CD14-positive monocyte (primary cell): ENCODE results near the gene BCDIN3D. TPM values are rescaled to one million over a fixed set of nuclear protein-coding genes. Genes with fewer than 3 reads are reported as not detected.

Source experiments
- DNase-seq, 3 donors: peaks; one replicate each; pipeline ENCODE4 v3.0.0-alpha.2; 2011 to 2022
- H2AFZ ChIP-seq: 2 replicates; pipeline ENCODE4 v1.6.0; 2012; ENCODE audit warnings: mild to moderate bottlenecking, low read depth, low read length, inconsistent platforms; ENCODE audit not compliant: insufficient read depth, poor library complexity, severe bottlenecking
- H3K27ac ChIP-seq, 2 donors: 1 replicate in 1 of 2; 2 replicates in 1 of 2; pipeline ENCODE4 v1.5.1; 2012 to 2013; ENCODE audit warnings: low read length in 2 of 2, control low read depth in 1 of 2, inconsistent platforms in 1 of 2, low read depth in 1 of 2, mild to moderate bottlenecking in 1 of 2
- H3K27me3 ChIP-seq, 2 donors: one replicate each; pipeline versions ENCODE4 v1.6.0 to v1.6.1; 2011 to 2013; ENCODE audit warnings: low read length in 2 of 2; ENCODE audit not compliant: control insufficient read depth in 2 of 2, insufficient read depth in 2 of 2
- H3K36me3 ChIP-seq, 2 donors: replicated peaks in 1 of 2; 1 replicate in 1 of 2; 2 replicates in 1 of 2; pipeline versions ENCODE4 v1.5.1 to v1.6.1; 2012 to 2013; ENCODE audit warnings: low read length in 2 of 2, control low read depth in 1 of 2, inconsistent platforms in 1 of 2, mild to moderate bottlenecking in 1 of 2; ENCODE audit not compliant: insufficient read depth in 2 of 2, control insufficient read depth in 1 of 2
- H3K4me1 ChIP-seq, 2 donors: 1 replicate in 1 of 2; 2 replicates in 1 of 2; pipeline versions ENCODE4 v1.5.1 to v1.6.1; 2012 to 2013; ENCODE audit warnings: low read length in 2 of 2, control low read depth in 1 of 2, inconsistent platforms in 1 of 2, mild to moderate bottlenecking in 1 of 2, moderate library complexity in 1 of 2; ENCODE audit not compliant: insufficient read depth in 2 of 2, control insufficient read depth in 1 of 2
- H3K4me2 ChIP-seq: replicated peaks from 2 replicates; pipeline ENCODE3; 2012; ENCODE audit warnings: low read length, moderate library complexity, mild to moderate bottlenecking; ENCODE audit not compliant: poor library complexity, severe bottlenecking; ENCODE audit errors: extremely low read depth
- H3K4me3 ChIP-seq, 3 experiments: fragments of 200-600 bp in 1 of 3; sonication (generic) in 1 of 3; replicated peaks in 1 of 3; 1 replicate in 2 of 3; 2 replicates in 1 of 3; pipeline ENCODE4 v1.5.1; 2011 to 2013; ENCODE audit warnings: low read length in 3 of 3, mild to moderate bottlenecking in 3 of 3, control low read depth in 2 of 3, low read depth in 2 of 3, inconsistent platforms in 1 of 3, moderate library complexity in 1 of 3
- H3K79me2 ChIP-seq: 2 replicates; pipeline ENCODE4 v1.6.0; 2012; ENCODE audit warnings: mild to moderate bottlenecking, control low read depth, inconsistent platforms, low read length, moderate library complexity; ENCODE audit not compliant: insufficient read depth
- H3K9ac ChIP-seq: 2 replicates; pipeline ENCODE4 v1.6.0; 2017; ENCODE audit warnings: low read length, mild to moderate bottlenecking; ENCODE audit not compliant: insufficient read depth, poor library complexity, severe bottlenecking
- H3K9me3 ChIP-seq, 2 donors: replicated peaks in 1 of 2; 1 replicate in 1 of 2; 2 replicates in 1 of 2; pipeline versions ENCODE4 v1.5.1 to v1.6.1; 2012 to 2013; ENCODE audit warnings: low read length in 2 of 2, control low read depth in 1 of 2; ENCODE audit not compliant: control insufficient read depth in 1 of 2, insufficient read depth in 1 of 2
- H4K20me1 ChIP-seq: 2 replicates; pipeline ENCODE4 v1.6.0; 2012; ENCODE audit warnings: mild to moderate bottlenecking, low read length, control low read depth, moderate library complexity; ENCODE audit not compliant: insufficient read depth
- H3K27ac Mint-ChIP-seq, 7 donors: one replicate each; pipeline ENCODE4 v1.8.0; 2020; ENCODE audit warnings: mild to moderate bottlenecking in 7 of 7, mixed read lengths in 7 of 7, moderate library complexity in 6 of 7, inconsistent platforms in 2 of 7
- H3K27me3 Mint-ChIP-seq, 3 donors: one replicate each; pipeline ENCODE4 v1.8.0; 2021 to 2022; ENCODE audit warnings: low read depth in 3 of 3, mild to moderate bottlenecking in 3 of 3, mixed read lengths in 3 of 3, moderate library complexity in 3 of 3, inconsistent platforms in 1 of 3
- H3K36me3 Mint-ChIP-seq, 2 donors: one replicate each; pipeline ENCODE4 v1.8.0; 2020; ENCODE audit warnings: mixed read lengths in 2 of 2, inconsistent platforms in 1 of 2, mild to moderate bottlenecking in 1 of 2
- H3K4me1 Mint-ChIP-seq: one replicate; pipeline ENCODE4 v1.8.0; 2020; ENCODE audit warnings: mild to moderate bottlenecking, mixed read lengths
- H3K4me3 Mint-ChIP-seq, 2 donors: one replicate each; pipeline ENCODE4 v1.8.0; 2020; ENCODE audit warnings: mild to moderate bottlenecking in 2 of 2, mixed read lengths in 2 of 2, moderate library complexity in 1 of 2
- H3K9me3 Mint-ChIP-seq, 7 donors: one replicate each; pipeline ENCODE4 v1.8.0; 2020 to 2022; ENCODE audit warnings: mixed read lengths in 7 of 7, mild to moderate bottlenecking in 6 of 7, moderate library complexity in 6 of 7, inconsistent platforms in 2 of 7
- CTCF ChIP-seq: fragments of 200-600 bp; IDR thresholded peaks from one replicate; pipeline ENCODE4 v1.8.0; 2022; ENCODE audit warnings: antibody characterized with exemption, mild to moderate bottlenecking
- WGBS: methylation state at CpG from one replicate; pipeline ENCODE4 v1.1.5; 2013; ENCODE audit warnings: missing lambda C conversion rate; ENCODE audit not compliant: insufficient coverage; 5-methylcytosine and 5-hydroxymethylcytosine counted together
- intact Hi-C, 2 donors: fragments of 100-400 bp; cut with micrococcal nuclease; formaldehyde crosslinking; loops; one replicate each; pipeline versions ENCODE4 v1.15.0 to v1.15.1; 2023
- polyA plus RNA-seq, 3 donors: library from polyadenylated mRNA; depleted of rRNA in 1 of 3; unstranded in 2 of 3; stranded (reverse) in 1 of 3; fragments of 300-500 nt in 2 of 3; fragments of >200 nt in 1 of 3; fragmentation: Illumina TruSeq in 2 of 3; gene quantifications; 1 replicate in 2 of 3; 2 replicates in 1 of 3; pipeline ENCODE4 v1.2.3, GENCODE V29; 2012 to 2021

BCDIN3D gene
- polyA plus RNA-seq, 3 donors = 0.71 to 1.2 (median 1.0) TPM

DNA sequence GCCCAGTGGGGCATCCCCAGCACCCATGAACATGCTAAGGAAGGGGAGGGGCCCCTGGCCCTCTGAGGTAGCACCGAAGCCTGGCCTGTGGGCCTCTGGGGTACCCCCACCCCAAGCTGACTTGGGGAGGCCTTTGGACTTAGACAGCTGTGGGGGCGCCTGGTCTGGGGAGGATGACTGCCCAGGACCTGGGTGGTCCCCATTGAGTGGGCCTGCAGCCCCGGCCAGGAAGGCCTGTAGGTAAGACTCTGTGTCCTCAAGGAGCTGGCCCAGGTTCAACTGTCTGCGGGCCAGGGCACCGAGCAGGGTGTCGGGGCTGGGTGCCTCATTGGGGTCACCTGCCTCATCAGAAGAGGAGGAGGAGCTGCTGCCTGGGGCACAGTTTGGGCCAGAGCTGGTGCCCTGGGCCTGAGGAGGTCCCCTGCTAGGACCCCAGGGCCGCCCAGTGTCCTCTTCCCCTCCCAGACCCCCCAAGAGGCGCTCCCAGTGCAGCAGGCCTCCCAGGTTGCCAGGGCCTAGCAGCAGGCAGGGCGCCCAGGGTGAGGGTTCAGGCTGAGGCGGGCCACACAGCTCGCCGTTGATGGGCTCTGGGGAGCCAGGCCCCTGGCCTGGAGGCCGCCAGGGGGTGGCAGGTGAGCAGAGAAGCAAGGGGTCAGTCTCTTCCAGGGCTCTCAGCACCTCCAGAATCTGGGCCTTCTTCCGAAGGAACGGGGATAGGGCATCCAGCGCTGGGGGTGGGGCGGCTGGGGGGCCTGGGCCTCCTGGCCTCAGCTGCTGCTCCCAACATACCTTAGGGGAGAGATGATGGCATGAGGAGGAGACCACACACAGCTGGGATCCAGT lies 46.1 kb downstream of the BCDIN3D start:
- Mint-ChIP-seq H3K9me3 (no peaks in the 10 kb centered on the region), H3K36me3 (peaks cover 59 to 86% of the 10 kb centered on the region in 2 donors), H3K27me3 (no peaks in the 10 kb centered on the region), H3K4me1 (peaks cover 17% of the 10 kb centered on the region), H3K4me3 (peak overlapping the region in 1 of 2 donors; percentile 55), H3K27ac (peak overlapping the region in 6 of 7 donors; percentile 53 to 86 (median 80))
- no peak for TF ChIP-seq CTCF
- intact Hi-C loops = no loop called here
- Histone ChIP-seq H3K27ac (peak overlapping the region; percentile 43 to 77), H4K20me1 (no peaks in the 10 kb centered on the region), H2AFZ (no peak overlapping the region), H3K9me3 (no peaks in the 10 kb centered on the region), H3K4me2 (peak overlapping the region; percentile 53), H3K9ac (peak overlapping the region; percentile 45), H3K4me1 (peaks cover 17 to 20% of the 10 kb centered on the region in 2 donors), H3K27me3 (no peaks in the 10 kb centered on the region), H3K79me2 (no peaks in the 10 kb centered on the region), H3K36me3 (peaks cover 78 to 97% of the 10 kb centered on the region in 2 donors), H3K4me3 (peak overlapping the region in 1 of 3 experiments; percentile 48)
- DNase-seq = no peak
- 97% methylated on average over 17 of the region's 17 CpGs for WGBS

DNA sequence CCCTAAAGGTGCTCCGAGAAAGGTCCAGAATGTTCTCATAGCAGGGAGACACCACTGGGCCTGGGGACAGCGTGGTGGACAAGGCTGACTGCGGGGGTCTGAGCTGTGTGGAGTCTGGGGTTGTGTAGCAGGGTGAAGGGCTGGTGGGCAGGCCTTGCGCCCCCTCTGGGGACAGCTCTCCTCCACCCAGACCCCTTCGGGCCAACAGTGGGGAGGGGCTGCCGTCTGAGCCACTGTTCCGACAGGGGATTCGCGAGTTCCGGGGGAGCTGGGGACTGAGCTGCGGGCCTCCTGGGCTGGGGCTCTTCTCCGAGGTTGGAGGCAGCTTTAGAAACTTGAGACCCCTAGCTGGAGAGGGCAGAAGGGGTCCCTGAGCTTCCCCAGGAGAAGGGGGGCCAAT lies 46.8 kb downstream of the BCDIN3D start:
- Mint-ChIP-seq H3K9me3 (no peaks in the 10 kb centered on the region), H3K4me3 (no peak overlapping the region), H3K4me1 (peaks cover 17% of the 10 kb centered on the region), H3K27me3 (no peaks in the 10 kb centered on the region), H3K36me3 (peaks cover 56 to 84% of the 10 kb centered on the region in 2 donors), H3K27ac (peak overlapping the region in 2 of 7 donors; percentile 55 to 70)
- intact Hi-C loops = no loop called here
- Histone ChIP-seq H3K9ac (no peak overlapping the region), H4K20me1 (peaks cover 6% of the 10 kb centered on the region), H3K27me3 (no peaks in the 10 kb centered on the region), H3K4me2 (no peak overlapping the region), H3K36me3 (peaks cover 78 to 97% of the 10 kb centered on the region in 2 donors), H3K79me2 (no peaks in the 10 kb centered on the region), H3K4me1 (peaks cover 17 to 20% of the 10 kb centered on the region in 2 donors), H3K9me3 (no peaks in the 10 kb centered on the region), H2AFZ (no peak overlapping the region), H3K27ac (no peak overlapping the region), H3K4me3 (no peak overlapping the region)
- DNase-seq = no peak
- over 99% methylated on average over 11 of the region's 12 CpGs for WGBS
- no peak for TF ChIP-seq CTCF
